ENCODE measurements around the gene NLRP12.

- TF ChIP-seq EZH2 (IDR thresholded peaks at IDR 0.05; ENCODE audit: borderline replicate concordance, control insufficient read depth, low read depth, low read length) (no peak), CTCF (IDR thresholded peaks at IDR 0.05 in 2 of 3, conservative IDR thresholded peaks at IDR 0.05 in 1 of 3; ENCODE audit: control insufficient read depth in 2 of 3, extremely low read depth in 1 of 3, insufficient read depth in 1 of 3, low read depth in 3 of 3, low read length in 3 of 3) (0 out of 6 replicates have a peak, but pooled peaks of 1 of the 3 experiments have one; percentile 3), SPI1 (IDR thresholded peaks at IDR 0.05; ENCODE audit: borderline replicate concordance, insufficient read depth, low read depth, low read length) (no peak), ATF3 (IDR thresholded peaks at IDR 0.05; ENCODE audit: borderline replicate concordance, extremely low read depth, low read depth, low read length) (no peak)
Measured at GRCh38 chr19:53809518-53810186, 14.5 kb downstream of the NLRP12 start.

All from GM12878 (cell line).